Measurements from ENCODE around the gene AFDN. TPM values are rescaled to one million over a fixed set of nuclear protein-coding genes. Genes with fewer than 3 reads are reported as not detected.
A peak's percentile ranks its signal among the peaks of the same experiment; 100 is the strongest.

AFDN gene
- total RNA-seq, 1 donor from 2014 or later, result 162 TPM

GRCh38 chr6:167845856-167846255 is 19.1 kb downstream of the AFDN start:
- TF ChIP-seq POLR2A (IDR thresholded peaks at IDR 0.05) (no peak), POLR2AphosphoS5 (IDR thresholded peaks at IDR 0.05; ENCODE audit: insufficient read depth in 1 of 2, low read depth in 1 of 2) (no peak)
- TF ChIP-seq, protein P1, sequence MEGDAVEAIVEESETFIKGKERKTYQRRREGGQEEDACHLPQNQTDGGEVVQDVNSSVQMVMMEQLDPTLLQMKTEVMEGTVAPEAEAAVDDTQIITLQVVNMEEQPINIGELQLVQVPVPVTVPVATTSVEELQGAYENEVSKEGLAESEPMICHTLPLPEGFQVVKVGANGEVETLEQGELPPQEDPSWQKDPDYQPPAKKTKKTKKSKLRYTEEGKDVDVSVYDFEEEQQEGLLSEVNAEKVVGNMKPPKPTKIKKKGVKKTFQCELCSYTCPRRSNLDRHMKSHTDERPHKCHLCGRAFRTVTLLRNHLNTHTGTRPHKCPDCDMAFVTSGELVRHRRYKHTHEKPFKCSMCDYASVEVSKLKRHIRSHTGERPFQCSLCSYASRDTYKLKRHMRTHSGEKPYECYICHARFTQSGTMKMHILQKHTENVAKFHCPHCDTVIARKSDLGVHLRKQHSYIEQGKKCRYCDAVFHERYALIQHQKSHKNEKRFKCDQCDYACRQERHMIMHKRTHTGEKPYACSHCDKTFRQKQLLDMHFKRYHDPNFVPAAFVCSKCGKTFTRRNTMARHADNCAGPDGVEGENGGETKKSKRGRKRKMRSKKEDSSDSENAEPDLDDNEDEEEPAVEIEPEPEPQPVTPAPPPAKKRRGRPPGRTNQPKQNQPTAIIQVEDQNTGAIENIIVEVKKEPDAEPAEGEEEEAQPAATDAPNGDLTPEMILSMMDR (IDR thresholded peaks at IDR 0.05), result no peak
- no peak for DNase-seq (ENCODE audit: extremely low spot score in 2 of 2)
- Histone ChIP-seq H3K9me3 (no peaks in the 10 kb centered on the region), H3K27ac (no peak overlapping the region), H3K4me3 (no peak overlapping the region), H3K36me3 (no peaks in the 10 kb centered on the region), H3K4me1 (peaks cover 13% of the 10 kb centered on the region), H3K27me3 (no peaks in the 10 kb centered on the region)
- intact Hi-C loops (cut with DNase I), result no loop called here

DNA sequence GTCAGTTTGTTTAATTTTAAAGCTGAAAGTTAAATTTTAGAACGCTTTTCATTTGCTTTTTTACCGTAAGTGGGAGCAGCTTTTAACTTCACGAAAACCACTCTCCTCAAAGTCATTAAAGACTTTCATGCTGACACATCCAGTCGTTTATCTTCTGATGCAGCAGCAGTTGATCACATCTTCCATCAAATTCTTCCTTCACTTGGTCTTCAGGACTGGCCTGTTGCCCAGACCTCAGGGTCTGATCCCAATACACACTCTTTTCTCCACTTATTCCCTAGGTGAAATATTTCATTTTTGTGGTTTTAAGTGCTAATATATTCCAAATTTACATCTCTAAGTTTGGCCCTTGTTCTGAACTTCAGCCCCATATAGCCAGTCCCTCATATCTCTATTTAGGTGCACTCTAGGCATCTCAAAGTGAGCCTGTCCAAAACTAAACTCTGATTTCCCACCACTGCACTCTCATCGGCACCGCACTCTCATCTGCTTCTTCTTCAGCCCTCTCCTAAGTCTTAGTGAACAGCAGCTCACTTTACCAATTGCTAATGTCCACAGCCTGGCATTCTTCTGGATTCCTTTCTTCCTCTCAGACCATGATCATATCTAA is 20.4 kb downstream of the AFDN start:
- Histone ChIP-seq H3K9me3 (no peaks in the 10 kb centered on the region), H3K36me3 (no peaks in the 10 kb centered on the region), H3K27me3 (no peaks in the 10 kb centered on the region), H3K27ac (no peak overlapping the region), H3K4me1 (peaks cover 5% of the 10 kb centered on the region), H3K4me3 (no peak overlapping the region)
- TF ChIP-seq POLR2A (IDR thresholded peaks at IDR 0.05), result no peak
- TF ChIP-seq, protein P1 (IDR thresholded peaks at IDR 0.05), result no peak
- TF ChIP-seq POLR2AphosphoS5 (IDR thresholded peaks at IDR 0.05; ENCODE audit: insufficient read depth in 1 of 2, low read depth in 1 of 2), result no peak
- DNase-seq (ENCODE audit: extremely low spot score in 2 of 2), result no peak
- intact Hi-C loops (cut with DNase I), result no loop called here

- no peak overlapping the region for H3K4me3 ChIP-seq
- TF ChIP-seq POLR2AphosphoS5 (IDR thresholded peaks at IDR 0.05; ENCODE audit: insufficient read depth in 1 of 2, low read depth in 1 of 2) (no peak), POLR2A (IDR thresholded peaks at IDR 0.05) (no peak)
- TF ChIP-seq, protein P1 (IDR thresholded peaks at IDR 0.05), result no peak
- no peaks in the 10 kb centered on the region for H3K36me3 ChIP-seq
- no peak for DNase-seq (ENCODE audit: extremely low spot score in 2 of 2)
- intact Hi-C loops (cut with DNase I), result no loop called here
- H3K27ac ChIP-seq, result no peak overlapping the region
- H3K4me1 ChIP-seq, result no peaks in the 10 kb centered on the region
- no peaks in the 10 kb centered on the region for H3K27me3 ChIP-seq
- H3K9me3 ChIP-seq, result no peaks in the 10 kb centered on the region
These were observed 21.2 kb downstream of the AFDN start for GRCh38 chr6:167847936-167848335.

DNA sequence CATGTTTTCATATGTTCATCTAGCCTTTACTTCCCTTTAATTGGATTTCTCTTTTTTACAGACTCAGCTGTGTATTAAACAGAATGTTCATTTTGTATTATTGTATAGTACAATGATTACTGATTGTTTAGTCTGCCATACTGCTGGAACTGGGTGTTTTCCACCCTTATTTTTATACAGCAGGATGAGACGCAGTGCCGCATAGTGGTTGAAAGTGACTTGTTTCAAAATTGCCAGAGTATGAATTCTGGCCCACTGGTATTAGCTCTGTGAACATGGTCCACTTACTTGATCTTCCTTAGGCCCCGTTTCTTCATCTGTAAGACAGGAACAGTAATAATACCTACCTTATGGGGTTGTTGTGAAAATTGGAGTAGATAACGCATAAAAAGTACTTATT is 22.1 kb downstream of the AFDN start:
- Histone ChIP-seq H3K36me3 (no peaks in the 10 kb centered on the region), H3K4me3 (no peak overlapping the region), H3K9me3 (no peaks in the 10 kb centered on the region), H3K27ac (no peak overlapping the region), H3K4me1 (no peaks in the 10 kb centered on the region), H3K27me3 (no peaks in the 10 kb centered on the region)
- TF ChIP-seq, protein P1 (IDR thresholded peaks at IDR 0.05), result no peak
- TF ChIP-seq POLR2A (IDR thresholded peaks at IDR 0.05) (no peak), POLR2AphosphoS5 (IDR thresholded peaks at IDR 0.05; ENCODE audit: insufficient read depth in 1 of 2, low read depth in 1 of 2) (no peak)
- DNase-seq (ENCODE audit: extremely low spot score in 2 of 2), result no peak
- intact Hi-C loops (cut with DNase I), result no loop called here

- no peak for DNase-seq (ENCODE audit: extremely low spot score in 2 of 2)
- Histone ChIP-seq H3K27me3 (no peaks in the 10 kb centered on the region), H3K36me3 (no peaks in the 10 kb centered on the region), H3K9me3 (no peaks in the 10 kb centered on the region), H3K4me3 (no peak overlapping the region), H3K27ac (no peak overlapping the region), H3K4me1 (no peaks in the 10 kb centered on the region)
- intact Hi-C loops (cut with DNase I), result no loop called here
- TF ChIP-seq POLR2A (IDR thresholded peaks at IDR 0.05) (no peak), POLR2AphosphoS5 (IDR thresholded peaks at IDR 0.05; ENCODE audit: insufficient read depth in 1 of 2, low read depth in 1 of 2) (peak in 1 of 2 donors; percentile 69)
- TF ChIP-seq, protein P1 (IDR thresholded peaks at IDR 0.05), result no peak
These were observed 23.2 kb downstream of the AFDN start for GRCh38 chr6:167849846-167850459.

Data from vagina (tissue), 2 donors.